Stimulated activated CD4-positive, alpha-beta T cell treated with anti-CD3 and anti-CD28 coated beads, Interleukin-12 subunit alpha, Interleukin-12 subunit beta, amount 100 ng/mL, for 48 hours (primary cell): ENCODE data around the gene SPON1.
"Not testable (repeated sequence)": the region's sequence is repeated elsewhere in the genome, so short reads cannot be mapped to it uniquely, and the experiment has no call there.

Source experiments
- DNase-seq, 3 donors: peaks; one replicate each; pipeline ENCODE4 v3.0.0-alpha.2; 2020; ENCODE audit warnings: low read depth in 2 of 3, low spot score in 1 of 3

Gene SPON1

GRCh38 chr11:14267861-14268635 is 305.5 kb downstream of the SPON1 start:
- no peak for DNase-seq

- DNase-seq: no peak
These were observed 307.4 kb downstream of the SPON1 start for GRCh38 chr11:14269692-14270573.

GRCh38 chr11:14270690-14271542 is 308.4 kb downstream of the SPON1 start:
- no peak for DNase-seq

- DNase-seq: no peak
These were observed 311.4 kb downstream of the SPON1 start for GRCh38 chr11:14273895-14274294.

GRCh38 chr11:14275076-14275475 is 312.6 kb downstream of the SPON1 start:
- no peak for DNase-seq

- DNase-seq: not testable (repeated sequence)
These were observed 316.3 kb downstream of the SPON1 start for GRCh38 chr11:14278869-14279268.

GRCh38 chr11:14288189-14288935 is 325.8 kb downstream of the SPON1 start:
- DNase-seq: no peak

- DNase-seq: no peak
These were observed 327.9 kb downstream of the SPON1 start for GRCh38 chr11:14290422-14290821.

GRCh38 chr11:14299921-14300320 is 337.4 kb downstream of the SPON1 start:
- no peak for DNase-seq

- DNase-seq: peak in 2 of 3 donors; percentile 22 to 30
These were observed 338.3 kb downstream of the SPON1 start for GRCh38 chr11:14300661-14301304.

- no peak for DNase-seq
These were observed 342.1 kb downstream of the SPON1 start for GRCh38 chr11:14304601-14305000.

- no peak for DNase-seq
These were observed 343.1 kb downstream of the SPON1 start for GRCh38 chr11:14305649-14306048.

- no peak for DNase-seq
These were observed 344.0 kb downstream of the SPON1 start for GRCh38 chr11:14306481-14306880.

GRCh38 chr11:14308114-14308896 is 345.8 kb downstream of the SPON1 start:
- DNase-seq: no peak

GRCh38 chr11:14308897-14309387 is 346.4 kb downstream of the SPON1 start:
- no peak for DNase-seq

- no peak for DNase-seq
These were observed 347.1 kb downstream of the SPON1 start for GRCh38 chr11:14309425-14310192.

GRCh38 chr11:14310679-14311078 is 348.2 kb downstream of the SPON1 start:
- DNase-seq: no peak

GRCh38 chr11:14312736-14313438 is 350.4 kb downstream of the SPON1 start:
- no peak for DNase-seq
